GM19328 (cell line): ENCODE measurements around the gene CDC42BPB.

Source experiments
- ATAC-seq: cut with Tn5 transposase; IDR thresholded peaks from one replicate; pipeline ENCODE4 v1.9.1; 2021; ENCODE audit warnings: mild to moderate bottlenecking, moderate library complexity; ENCODE audit not compliant: unreplicated experiment

CDC42BPB gene

DNA sequence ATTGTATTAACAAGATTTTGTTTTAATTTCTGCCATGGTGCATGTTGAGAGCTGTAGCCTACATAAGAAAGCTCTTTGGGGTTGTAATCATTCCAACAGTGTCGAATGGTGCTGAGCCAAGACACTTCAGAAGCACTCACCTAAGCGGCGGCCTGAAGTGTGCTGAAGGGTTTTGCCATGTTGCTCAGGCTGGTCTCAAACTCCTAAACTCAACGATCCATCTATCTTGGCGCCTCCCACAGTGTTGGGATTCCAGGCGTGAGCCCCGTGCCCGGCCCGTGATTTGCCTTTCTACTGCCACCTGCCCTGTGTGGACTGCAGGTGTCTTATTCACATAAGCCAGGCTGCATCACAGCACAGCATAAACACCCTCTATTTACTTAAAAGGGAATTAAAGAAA lies 86.0 kb downstream of the CDC42BPB start:
- ATAC-seq = no peak

DNA sequence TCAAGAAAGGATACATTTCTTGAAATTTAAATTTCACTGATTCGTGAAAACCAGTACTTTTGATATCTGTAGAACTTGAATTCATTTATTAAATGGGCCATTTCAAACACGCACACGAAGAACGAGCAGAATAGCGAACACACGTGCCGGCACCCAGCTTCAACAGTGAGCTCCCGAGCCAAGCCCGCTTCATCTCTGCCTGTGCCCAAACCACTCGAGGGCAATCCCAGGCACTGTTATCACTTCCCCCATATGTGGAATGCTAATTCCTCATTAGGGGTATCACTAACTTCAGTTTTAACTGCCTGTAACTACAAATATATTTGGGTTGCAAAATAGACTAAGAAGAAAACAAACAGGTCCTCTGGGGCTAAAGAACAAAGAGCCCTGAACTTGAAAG lies 86.9 kb downstream of the CDC42BPB start:
- no peak for ATAC-seq

DNA sequence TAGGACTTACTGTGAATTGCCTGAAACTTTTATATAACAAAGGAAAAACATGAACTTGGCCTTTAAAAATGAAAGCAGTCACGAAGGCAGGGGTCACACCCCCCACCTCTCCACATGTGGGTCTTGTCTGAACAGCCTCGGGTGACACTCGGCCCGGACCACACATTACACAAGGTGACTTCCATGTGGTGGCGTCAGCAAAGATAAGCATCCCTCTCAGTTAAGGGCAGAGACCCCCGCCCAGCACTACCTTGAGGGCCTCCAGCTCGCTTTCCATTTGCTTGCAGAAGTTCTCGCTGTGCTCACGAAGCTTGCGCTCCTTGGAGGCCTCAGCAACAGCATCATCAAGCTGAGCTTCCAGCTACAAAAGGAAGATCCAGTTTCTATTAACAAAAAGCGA lies 87.4 kb downstream of the CDC42BPB start:
- no peak for ATAC-seq

DNA sequence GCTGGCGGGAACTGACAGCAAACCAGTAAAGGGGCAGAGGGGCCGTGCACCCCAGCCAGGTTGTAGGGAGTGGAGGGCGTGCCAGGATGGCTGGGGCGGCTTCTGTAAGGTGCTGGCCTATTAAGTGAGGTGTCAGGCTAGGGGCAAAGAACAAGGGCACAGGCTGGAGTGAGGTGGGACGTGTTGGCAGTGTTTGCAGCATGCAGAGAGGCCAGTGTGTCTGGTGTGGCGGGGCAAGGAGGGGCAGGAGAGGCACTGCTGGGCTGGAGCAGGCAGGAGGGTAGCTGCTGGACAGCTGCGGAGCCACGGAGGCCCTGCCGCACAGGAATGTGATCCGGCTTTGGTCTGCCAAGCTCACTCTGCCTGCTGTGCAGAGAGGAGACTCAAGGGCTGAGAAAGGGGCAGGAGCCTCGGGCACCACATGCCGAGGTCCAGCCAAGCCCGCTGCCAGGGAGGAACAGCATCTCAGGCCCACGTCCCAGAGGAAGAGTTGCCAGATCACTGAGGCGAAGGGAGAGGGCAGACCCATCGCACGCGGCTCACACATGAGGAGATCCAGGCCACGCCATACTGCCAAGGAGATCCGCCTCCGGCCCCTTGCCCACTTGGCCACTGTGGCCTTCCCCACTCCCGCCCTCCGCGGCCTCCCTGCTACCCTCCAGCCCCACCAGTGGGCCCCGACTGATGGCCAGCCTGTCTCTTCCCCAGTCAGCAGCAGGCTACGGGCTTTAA lies 88.1 kb downstream of the CDC42BPB start:
- ATAC-seq = no peak

DNA sequence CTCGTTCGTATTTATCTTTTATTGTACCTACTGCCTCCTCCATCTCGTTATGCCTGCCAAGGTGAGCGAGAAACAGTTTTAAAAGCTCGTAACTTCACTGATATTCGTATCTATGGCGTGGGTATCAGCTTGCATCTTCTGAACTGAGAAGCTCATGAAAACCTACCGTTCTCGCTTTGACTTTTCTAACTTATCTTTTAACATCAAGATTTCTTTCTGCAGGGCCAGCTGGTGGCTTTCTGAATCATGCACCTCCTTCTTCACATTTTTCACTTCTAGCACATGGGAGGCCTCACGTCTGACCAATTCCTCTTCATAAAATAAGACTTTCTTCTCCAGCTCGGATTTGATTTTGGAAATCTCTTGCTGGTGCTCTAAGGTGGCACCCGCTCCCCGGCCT lies 89.0 kb downstream of the CDC42BPB start:
- ATAC-seq = no peak

DNA sequence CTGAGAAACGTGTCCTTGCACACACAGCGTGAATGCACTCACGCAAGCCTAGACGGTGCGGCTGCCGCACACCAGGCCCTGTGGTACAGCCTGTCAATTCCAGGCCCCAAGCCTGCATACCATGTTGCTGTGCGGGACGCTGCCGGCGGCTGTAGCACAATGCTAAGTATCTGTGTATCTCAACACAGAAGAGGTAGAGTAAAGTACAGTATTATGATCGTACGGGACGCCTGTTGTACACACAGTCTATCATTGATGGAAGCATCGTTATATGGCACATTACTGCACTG lies 89.9 kb downstream of the CDC42BPB start:
- no peak for ATAC-seq

DNA sequence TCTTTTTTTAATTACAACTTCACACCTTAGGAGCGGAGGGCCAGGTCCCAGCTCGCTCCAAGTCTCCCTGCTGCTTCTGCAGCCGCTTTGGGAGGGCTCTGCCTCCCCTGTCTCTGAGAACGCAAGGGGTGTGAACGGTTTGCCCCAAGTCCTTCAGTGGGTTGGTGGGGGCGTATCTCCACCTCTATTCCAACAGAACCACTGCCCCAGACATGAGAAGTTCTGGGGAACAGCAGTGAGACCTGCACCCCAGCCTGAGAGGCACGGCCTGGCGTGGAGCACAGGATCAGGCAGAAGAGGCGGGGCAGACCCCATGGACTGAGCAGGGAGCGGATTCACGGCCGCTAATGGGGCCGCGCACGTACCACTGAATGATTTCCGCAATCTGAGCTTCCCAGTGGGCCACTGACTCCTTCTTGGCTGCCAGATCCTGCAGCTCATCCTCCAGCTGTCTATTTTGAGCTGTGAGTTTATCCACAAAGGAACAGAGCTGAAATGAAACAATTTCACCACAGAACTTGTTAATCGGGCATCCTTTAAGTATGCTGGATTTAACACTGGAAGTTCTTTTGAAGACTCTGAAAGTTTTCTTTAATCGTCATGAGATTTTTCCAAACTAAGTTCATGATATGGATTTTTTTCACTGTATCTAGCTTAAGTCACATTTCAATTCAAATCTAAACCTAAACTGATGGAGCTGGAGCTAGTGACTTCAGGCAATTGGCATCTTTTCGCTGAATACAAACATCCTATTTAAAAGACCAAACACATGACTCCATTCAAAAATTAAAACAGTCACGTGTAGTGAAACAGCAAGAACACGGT lies 90.5 kb downstream of the CDC42BPB start:
- ATAC-seq = no peak

DNA sequence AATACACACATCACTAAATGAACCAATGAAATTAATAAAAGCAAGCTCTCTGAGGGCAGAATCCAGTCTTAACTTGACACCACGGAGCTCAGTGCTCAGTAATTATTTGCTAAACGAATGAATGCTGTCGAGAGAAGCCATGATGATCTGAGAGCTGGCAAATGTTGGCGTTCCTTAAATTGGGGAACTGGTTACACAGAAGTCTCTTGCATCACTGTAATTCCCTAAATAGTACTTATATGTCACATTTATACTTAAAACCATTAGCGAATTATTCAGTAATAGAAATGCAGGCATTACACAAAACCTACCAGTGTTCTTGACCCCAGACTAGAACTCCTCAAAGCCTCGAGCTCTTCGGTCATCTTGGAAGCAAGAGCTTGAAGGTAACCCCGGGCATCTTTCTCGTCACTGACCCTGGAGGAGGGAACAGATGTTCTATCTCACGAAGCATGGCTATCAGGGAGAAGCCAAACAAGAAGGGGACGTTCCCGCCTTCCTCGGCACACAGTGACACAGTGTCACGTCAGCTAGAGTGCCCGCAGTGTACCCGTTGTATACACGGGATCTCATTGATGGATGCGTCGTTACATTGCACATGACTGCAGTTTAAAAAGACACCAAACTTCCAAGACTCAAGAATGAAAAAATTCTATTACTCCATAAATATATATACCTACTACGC lies 91.2 kb downstream of the CDC42BPB start:
- ATAC-seq = no peak

DNA sequence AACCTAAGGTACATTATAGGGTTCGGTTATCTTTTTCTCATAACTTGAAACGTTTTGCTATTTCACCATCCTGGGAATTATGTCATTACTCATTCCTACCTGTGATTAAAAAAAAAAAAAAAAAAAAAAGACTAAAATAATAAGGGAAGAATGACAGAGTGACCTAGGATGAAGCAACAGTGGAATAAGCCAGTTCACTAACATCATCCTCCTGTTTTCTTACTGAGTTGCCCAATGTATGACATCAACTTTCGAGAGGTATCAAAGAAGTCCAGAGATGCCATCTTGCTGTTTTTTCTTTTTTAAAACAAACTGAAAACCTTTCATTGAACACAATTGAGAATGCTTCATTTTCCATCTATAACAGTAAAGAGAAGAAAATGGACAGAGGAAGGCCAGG lies 92.1 kb downstream of the CDC42BPB start:
- ATAC-seq = no peak

DNA sequence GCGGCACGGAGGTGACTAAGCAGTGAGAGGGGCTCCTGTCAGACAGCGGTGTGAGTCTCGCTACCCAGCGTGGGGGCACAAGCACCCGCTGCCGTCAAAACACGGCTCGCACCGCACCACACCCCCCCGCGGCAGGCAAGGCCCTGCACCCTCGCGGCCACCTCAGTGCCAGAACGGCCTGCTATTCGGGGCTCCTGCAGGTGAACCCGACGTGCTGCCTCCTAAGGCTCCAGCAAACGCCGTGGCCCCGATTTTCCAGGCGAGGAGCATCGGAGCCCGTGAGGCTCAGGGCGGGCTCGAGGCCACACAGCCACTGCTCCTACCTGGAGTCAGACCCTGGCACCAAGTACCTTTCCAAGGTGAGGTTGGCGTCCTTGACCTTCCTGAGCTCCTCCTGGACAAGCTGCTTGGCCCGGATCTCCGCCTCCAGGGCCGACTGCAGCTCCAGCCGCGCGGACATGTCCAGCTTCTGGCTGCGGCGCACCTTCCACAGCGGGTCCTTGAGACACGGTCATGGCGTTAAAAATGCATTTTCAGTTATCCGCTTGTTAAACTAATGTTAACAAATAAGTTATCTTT lies 93.1 kb downstream of the CDC42BPB start:
- ATAC-seq = no peak

DNA sequence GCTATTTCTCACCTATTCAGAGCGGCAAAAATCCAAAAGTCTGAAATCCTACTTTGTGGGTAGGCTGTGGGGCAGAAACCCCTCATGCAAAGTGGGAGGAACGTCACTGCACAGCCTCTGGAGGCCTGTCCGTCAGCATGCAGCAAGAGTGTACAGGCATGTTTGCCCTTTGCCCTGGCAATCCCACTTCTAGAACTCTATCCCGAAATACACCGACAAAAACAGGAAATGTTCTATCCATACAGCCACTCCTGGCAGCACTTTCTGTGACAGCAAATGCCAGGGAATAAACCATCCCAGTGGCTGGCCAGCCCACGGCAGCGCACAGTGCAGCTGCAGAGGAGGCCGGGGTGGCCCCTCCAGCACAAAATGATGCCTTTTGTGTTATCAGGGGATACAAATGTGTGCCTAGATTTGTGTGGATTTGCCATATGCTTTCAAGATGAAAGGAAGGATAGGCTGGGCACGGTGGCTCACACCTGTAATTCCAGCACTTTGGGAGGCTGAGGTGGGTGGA lies 95.2 kb downstream of the CDC42BPB start:
- ATAC-seq = no peak

DNA sequence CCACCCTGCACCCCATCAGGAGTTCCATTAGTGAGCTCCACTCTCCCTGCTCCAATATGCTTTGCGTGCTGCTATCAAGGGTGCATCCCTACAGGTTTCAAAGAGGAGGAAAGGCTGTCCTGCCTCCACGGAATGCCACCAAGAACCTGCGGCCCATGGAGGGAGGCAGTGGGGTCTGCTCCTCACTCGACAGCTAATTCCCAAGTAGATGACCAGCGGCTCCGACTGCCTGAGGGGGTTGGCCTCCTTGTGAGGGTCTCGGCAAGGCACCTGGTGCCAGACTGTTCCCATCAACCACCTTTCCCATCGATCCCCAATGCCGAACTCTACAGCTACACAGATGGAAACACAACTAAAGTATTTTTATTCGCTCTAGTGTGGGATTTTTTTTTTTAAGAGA lies 98.9 kb downstream of the CDC42BPB start:
- ATAC-seq = no peak

DNA sequence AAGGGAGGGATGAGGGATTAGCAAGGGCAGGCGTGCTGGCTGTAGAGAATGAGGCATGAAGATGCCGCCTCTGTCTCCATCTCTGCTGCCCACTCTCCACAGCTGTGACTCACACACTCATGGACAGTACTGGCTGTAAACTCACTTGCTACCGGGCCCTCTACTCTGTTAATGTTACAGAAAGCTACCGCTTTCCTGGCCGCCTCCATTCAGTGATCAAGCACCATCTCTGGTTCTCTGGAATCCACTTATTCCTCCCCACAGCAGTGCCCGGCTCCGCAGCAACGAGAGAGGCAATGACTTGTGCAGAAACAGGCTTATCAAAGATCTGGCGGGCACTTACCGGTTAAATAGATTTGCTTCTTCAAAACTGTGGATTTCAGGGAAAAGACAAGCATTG lies 100.1 kb downstream of the CDC42BPB start:
- ATAC-seq = no peak

DNA sequence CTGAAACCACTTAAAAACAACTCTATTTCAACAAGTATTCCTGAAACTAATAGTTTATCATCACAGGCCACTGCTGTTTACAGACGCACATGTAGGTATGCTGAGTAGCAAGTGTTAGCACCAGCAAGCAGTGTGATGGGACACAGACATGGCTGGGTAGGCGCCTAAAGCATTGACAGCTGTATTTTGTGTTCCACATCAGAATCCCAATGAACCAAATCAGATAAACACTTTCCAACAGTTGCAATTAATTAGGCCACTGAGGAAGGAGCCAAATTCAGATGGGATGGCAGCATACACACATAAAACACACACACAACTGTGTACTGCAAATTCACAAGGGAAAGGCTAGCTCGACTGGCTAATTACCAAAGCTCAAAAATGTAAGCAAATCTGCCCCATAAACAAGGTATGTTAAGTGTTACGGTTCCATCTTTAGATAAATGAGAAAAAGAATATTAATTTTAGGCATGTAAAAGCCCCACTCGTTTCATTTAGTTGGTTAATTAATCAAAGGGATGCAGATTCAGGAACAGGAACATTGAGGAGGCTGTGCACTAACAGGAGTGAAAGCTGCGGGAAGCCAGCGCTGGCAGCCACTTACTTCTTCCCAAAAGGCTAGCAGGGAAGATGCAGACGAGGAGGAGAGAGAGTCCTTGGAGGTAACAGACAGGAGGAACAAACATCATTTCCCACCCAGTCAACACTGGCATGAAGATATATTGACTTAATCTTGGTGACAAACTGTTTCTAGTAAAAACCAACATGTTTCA lies 101.5 kb downstream of the CDC42BPB start:
- ATAC-seq = no peak

DNA sequence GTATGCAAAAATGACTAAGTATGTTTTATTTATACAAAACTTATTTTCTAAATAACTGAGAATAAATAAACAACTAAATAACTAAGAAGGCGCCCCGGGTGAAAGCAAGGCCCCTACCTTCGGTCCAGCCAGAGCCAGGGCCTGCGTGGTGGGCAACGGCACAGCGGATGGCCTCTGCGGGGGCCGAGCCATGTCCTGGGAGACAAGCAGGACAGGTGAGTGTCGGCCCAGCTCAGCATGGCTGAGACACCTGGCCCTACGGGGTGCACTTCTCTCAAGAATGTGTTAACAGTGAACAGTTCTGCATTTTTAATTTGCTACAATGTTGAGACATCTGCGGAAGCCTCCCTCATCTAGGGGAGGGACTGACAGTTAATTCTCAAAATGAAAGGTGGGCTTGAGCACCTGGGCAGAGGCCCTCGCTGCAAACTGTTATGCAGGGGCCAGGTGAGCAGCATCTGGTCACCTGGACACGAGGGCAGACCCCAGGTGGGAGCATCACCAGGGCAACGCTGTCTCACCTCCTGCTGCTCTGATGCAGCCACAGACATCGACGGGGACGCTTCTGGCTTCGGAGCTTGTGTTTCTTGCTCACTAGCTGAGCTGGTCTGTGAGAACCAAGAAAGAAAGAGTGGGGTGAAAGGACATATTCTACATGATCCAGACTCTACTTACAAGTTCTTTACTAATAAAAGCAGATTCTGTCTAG lies 103.1 kb downstream of the CDC42BPB start:
- ATAC-seq = no peak

DNA sequence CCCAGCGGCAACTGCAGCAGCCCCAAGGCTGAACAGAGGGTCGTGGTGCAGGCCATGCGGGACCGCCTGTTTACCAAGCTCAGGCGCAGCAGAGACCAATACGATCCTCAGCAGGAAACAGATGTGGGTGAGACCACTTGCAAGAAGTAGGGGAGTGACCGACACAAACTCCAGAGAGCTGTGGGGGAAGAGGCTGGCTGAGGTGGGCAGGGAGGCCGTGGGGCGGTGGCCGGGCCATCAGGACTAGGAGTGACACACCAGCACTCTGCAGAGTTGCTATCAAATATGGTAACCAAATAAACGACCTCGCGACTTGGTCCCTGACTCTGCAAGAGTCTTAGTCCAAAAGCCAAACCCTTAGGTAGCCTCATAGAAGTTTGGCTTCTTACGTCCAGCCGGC lies 104.2 kb downstream of the CDC42BPB start:
- no peak for ATAC-seq

DNA sequence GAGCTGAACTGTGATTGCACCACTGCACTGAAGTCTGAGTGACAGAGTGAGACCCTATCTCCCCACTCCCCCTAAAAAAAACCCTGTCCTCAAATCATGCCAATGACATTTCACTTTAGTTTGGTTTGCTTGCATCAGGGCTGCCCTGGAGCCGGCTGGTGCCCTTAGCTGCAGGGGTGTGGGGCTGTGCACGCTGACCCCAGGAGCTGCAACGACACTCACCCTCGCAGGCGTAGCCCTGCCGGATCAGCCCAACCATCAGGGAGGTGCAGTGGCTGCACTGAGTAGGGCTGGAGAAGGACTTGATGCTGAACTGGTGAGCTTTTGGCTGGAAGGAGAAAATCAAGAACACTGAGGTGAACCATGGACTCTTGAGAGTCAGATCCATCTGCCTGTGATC lies 105.1 kb downstream of the CDC42BPB start:
- ATAC-seq = no peak

DNA sequence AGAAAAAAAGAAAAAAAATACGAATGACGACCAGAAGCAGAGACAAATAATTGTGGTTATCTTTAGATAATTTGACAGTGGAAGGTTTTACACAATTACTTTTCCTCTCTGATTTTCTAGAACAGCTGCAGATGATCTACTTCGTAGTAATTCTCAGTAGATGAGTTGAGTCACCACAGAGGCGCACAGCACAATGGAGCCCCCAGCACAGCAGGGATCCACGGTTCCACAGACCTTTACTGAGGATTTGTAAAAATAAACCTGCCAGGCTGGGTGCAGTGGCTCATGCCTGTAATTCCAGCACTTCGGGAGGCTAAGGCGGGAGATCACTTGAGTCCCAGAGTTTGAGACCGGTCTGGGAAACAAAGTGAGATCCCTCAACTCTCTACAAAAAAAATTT lies 105.5 kb downstream of the CDC42BPB start:
- ATAC-seq = no peak

DNA sequence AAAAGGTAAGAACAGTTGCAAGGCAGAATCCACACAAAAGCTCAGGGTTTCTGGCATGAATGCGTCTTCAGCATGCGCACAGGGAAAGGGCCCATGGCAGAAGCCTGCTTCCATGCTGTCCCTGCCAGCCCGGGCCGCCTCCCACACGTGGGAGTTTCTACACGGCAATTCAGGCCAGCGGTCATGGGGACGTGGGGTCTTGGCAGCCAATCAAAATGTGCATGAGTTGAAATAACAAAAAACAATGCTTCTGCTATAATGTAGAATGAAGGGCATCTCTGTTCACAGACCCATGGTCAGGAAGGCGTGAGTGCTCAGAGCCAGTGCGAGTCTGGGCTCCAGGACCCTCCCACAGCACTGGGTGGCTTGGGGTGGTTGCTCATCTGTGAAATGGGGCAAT lies 106.3 kb downstream of the CDC42BPB start:
- ATAC-seq = no peak

DNA sequence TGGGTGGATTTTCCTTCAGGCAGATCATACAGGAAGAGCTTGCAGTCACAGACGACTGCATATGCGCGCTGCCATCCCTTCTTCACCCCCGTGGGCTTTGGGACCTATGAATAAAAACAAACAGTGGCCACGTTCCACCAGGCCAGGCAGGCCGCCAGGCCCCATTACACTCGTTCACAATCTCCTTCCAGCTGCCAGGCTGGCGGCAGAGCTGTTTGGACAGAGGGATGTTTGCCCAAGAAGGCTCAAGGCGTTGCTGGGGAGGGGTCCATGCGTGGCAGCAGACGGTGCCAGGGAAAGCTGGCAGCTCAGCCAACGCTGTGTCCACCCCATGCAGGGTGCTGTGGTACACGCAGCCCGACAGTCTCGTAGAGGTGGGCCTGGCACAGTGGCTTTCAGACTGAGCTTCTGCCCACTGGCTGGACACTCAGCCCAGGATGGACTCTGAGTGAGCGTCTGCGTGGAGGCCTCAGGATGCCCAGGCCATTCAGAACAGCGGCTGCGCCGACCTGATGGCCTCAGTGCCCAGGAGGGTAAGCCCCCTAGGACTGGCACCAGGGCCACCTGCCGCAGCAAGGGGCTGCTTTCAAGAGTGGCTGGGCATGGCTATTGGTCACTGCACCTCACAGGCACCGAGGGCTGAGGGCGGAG lies 107.4 kb downstream of the CDC42BPB start:
- no peak for ATAC-seq
